Fibroblast of the aortic adventitia (primary cell): ENCODE results near the gene GTSF1L. TPM values are rescaled to one million over a fixed set of nuclear protein-coding genes. Genes with fewer than 3 reads are reported as not detected.

Source experiments
- DNase-seq: peaks from one replicate; pipeline ENCODE4 v3.0.0-alpha.2; 2010; ENCODE audit warnings: low read depth
- H3K4me3 ChIP-seq: 2 replicates; pipeline ENCODE4 v1.5.1; 2011; ENCODE audit warnings: low read depth, mild to moderate bottlenecking, control low read depth, low read length, moderate library complexity
- total RNA-seq: library from RNA; depleted of rRNA; stranded (reverse); fragments of >200 nt; gene quantifications from 2 replicates; pipeline ENCODE4 v1.2.3, GENCODE V29; 2012; ENCODE audit warnings: low replicate concordance
- TF ChIP-seq, protein P1 (sequence below): IDR thresholded peaks from 2 replicates; pipeline ENCODE4 v1.5.1; 2011; ENCODE audit warnings: mild to moderate bottlenecking, low read length, control low read depth, inconsistent platforms; ENCODE audit not compliant: insufficient read depth

Gene GTSF1L
- total RNA-seq, 1 donor: not detected

DNA sequence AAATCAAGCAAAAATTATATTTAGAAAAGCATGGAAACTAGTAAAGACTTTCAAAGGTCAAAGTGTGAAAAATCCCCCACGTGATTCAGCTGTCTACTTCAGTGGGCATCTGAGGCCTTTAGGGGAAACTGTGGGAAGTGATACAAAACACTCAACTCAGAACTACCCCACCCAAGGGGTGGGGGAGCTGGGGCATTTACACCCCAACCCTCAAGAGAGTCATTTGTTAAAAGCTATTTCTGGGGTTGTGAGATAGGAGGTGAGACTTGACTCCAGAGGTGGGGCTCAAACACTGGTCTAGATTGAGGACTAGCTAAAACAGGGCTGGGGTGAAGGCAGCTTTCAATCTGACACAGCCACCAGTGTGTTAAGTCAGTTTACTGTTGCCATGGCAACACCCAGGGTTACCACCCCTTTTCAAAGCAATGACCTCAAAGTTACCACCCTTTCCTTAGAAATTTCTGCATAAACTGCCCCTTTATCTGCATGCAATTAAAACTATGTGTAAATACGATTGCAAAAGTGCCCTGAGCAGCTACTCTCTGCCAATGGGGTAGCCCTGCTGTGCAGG lies 9.9 kb upstream of the GTSF1L start:
- no peak overlapping the region for H3K4me3 ChIP-seq
- no peak for DNase-seq
- TF ChIP-seq, protein P1, sequence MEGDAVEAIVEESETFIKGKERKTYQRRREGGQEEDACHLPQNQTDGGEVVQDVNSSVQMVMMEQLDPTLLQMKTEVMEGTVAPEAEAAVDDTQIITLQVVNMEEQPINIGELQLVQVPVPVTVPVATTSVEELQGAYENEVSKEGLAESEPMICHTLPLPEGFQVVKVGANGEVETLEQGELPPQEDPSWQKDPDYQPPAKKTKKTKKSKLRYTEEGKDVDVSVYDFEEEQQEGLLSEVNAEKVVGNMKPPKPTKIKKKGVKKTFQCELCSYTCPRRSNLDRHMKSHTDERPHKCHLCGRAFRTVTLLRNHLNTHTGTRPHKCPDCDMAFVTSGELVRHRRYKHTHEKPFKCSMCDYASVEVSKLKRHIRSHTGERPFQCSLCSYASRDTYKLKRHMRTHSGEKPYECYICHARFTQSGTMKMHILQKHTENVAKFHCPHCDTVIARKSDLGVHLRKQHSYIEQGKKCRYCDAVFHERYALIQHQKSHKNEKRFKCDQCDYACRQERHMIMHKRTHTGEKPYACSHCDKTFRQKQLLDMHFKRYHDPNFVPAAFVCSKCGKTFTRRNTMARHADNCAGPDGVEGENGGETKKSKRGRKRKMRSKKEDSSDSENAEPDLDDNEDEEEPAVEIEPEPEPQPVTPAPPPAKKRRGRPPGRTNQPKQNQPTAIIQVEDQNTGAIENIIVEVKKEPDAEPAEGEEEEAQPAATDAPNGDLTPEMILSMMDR: no peak

DNA sequence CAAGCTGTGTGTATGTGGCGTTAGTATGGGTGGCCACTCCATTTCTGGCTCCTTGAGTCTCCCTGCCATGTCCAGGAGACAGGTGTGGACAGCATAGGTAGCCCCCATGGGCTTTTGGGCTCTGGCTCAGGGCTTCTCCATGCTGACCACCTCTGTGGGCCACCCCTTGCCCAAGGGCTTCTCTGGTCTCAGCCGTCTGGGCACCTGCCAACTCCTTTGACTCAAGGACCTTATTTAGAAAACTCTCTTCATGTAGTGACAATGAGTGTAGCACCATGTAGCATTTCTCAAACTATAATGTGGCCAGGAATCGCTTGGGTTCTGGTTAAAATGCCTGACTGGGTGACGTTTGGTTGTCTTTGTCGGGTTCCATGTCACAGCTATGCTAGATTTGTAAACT lies 5.1 kb upstream of the GTSF1L start:
- no peak overlapping the region for H3K4me3 ChIP-seq
- DNase-seq: peak; percentile 10
- TF ChIP-seq, protein P1: no peak

DNA sequence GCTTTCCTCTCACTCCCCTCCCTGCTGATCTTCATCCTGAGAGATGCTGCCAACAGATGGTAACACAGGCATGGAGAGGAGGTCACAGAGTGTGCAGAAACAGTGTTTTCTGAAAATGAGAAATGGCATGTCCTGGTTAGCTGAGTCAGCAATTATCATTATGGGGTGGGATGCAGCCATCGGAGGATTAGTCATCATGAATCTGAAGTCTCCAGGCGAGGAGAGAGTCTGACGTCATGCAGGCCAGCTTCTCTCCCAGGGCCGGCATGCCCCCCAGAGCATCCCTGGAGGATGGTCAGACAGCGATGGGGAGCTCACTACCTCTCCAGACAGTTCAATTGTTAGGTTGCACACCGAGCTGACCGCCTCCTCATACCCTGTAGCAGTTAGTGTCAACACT lies 4.7 kb upstream of the GTSF1L start:
- DNase-seq: peak; percentile 73
- TF ChIP-seq, protein P1: no peak
- H3K4me3 ChIP-seq: no peak overlapping the region

- TF ChIP-seq, protein P1: no peak
- no peak overlapping the region for H3K4me3 ChIP-seq
- no peak for DNase-seq
Observed at GRCh38 chr20:43728686-43729255, 2.0 kb upstream of the GTSF1L start.

GRCh38 chr20:43727980-43728590 lies 1.3 kb upstream of the GTSF1L start:
- no peak overlapping the region for H3K4me3 ChIP-seq
- TF ChIP-seq, protein P1: no peak
- DNase-seq: peak; percentile 14

DNA sequence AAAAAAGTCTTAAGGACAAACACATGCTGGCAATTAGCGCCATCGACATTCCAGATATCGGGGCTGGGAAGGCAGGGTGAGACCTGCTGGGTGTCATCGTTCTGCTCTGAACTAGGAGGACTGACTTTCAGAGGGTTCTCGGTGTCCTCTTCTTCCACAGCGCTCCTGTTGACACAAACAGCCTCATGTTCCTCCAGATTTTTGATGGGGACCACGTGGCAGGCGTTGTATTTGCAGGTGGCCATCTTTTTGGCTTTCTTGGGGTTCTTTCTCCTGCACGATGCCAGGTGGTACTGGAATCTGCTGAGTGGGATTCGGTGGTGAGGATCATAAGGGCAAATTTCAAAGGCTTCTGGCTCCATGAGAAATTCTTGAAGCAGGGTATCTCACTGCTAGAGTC lies 469 bp downstream of the GTSF1L start:
- TF ChIP-seq, protein P1: no peak
- H3K4me3 ChIP-seq: no peak overlapping the region
- DNase-seq: no peak

- DNase-seq: peak; percentile 12
- TF ChIP-seq, protein P1: no peak
- H3K4me3 ChIP-seq: no peak overlapping the region
Observed at GRCh38 chr20:43725666-43726065, 1.1 kb downstream of the GTSF1L start.
